CD4-positive, alpha-beta T cell treated with Interleukin-4 for 1 hour (primary cell): Measurements from ENCODE around the gene PTPRD.

Experiments used
- DNase-seq, 2 donors: peaks; one replicate each; pipeline ENCODE4 v3.0.0-alpha.2; 2020 to 2022

PTPRD gene

GRCh38 chr9:8845808-8846207 lies 1767.0 kb downstream of the PTPRD start:
- DNase-seq, result no peak

- no peak for DNase-seq
Measured at GRCh38 chr9:8845376-8845775, 1767.4 kb downstream of the PTPRD start.

- DNase-seq, result no peak
Measured at GRCh38 chr9:8844549-8844948, 1768.3 kb downstream of the PTPRD start.

- no peak for DNase-seq
Measured at GRCh38 chr9:8842402-8843193, 1770.2 kb downstream of the PTPRD start.

- DNase-seq, result no peak
Measured at GRCh38 chr9:8838136-8838535, 1774.7 kb downstream of the PTPRD start.

- no peak for DNase-seq
Measured at GRCh38 chr9:8835291-8835690, 1777.5 kb downstream of the PTPRD start.

DNA sequence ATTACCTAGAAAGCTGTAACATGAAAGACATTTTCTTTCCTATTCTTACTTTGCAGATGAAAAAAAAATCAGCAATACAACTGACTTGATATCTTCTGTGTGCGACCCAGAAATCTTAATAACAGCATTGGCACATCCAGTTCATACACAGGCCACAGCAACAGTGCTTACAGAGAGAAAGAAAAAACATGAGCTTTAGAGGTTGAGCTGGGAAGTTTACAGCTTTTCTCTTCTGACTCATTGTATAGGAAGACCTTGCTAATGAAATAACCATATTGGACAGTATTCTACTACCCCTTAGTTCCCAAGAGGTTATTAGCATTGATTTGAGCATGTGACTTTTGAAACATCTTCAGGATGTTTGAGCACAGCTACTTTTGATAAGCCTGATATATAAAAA lies 1779.8 kb downstream of the PTPRD start:
- no peak for DNase-seq

GRCh38 chr9:8832386-8832785 lies 1780.4 kb downstream of the PTPRD start:
- no peak for DNase-seq

GRCh38 chr9:8831568-8831967 lies 1781.2 kb downstream of the PTPRD start:
- no peak for DNase-seq

DNA sequence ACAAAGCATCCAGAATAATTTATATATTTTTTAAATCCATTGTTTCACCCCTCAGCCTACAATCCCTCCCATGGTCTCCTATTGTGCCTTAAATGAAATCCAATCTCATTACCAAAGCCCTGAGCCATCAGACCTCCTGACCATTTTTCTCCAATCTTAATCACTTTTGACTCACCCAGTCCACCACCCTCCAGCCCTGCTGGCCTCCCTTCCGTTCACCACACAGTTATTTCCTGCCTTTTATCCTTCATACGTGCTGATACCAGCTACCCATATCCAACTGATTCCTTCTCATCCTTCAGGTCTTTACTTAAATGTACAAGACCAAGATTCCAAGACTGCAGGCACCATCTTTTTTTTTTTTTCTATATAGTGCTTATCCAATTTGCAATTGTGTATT lies 1786.5 kb downstream of the PTPRD start:
- DNase-seq, result no peak

- no peak for DNase-seq
Measured at GRCh38 chr9:8825585-8826147, 1787.1 kb downstream of the PTPRD start.

- no peak for DNase-seq
Measured at GRCh38 chr9:8823131-8823895, 1789.5 kb downstream of the PTPRD start.

DNA sequence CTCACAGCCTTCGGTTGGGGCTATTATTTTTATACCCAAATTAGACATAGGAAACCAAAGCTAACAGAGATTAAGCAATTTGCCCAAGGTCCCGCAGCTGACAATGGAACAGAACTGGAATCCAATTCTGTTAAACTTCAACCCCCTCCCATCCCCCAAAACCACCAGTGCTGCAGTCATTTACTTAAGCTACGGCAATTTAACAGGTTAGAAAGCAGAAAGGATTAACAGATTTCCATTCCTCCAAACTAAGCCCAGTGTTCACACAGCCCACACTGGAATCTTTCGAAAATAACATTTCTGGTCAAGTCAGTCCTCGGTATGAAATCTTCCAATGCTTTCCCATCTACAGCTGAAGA lies 1790.2 kb downstream of the PTPRD start:
- DNase-seq, result no peak

DNA sequence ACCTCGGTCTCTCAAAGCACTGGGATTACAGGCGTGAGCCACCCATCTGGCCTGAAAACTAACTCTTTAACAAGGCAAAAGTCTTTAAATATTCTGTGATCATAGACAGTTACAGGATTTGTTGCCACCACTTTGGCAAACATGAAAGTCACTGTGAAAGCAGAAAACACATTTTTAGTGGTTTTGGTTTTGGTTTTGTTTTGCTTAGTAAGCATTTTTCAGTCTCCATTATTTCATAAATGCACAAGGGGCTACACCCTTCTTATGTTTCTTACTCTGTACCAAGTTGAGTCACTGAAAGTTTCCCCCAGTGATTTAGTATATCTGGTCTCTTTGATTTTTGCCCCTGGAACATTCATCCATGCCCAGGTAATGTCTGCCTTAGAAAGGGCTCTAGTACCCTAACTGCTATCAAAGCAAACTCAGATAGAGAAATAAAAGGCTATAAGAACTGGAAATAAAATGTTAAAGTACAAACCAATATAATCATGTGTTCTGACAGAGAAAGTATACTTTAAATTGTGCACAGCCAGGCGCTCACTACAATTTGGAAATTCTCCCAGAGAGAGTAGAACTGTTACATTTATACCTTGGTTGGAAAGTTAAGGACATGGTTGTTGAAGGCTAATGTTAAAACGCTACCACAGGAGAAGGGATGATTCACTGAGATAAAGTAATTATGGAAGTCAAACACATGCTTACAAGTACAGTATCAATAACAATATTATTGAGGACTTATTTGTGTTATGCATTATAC lies 1790.7 kb downstream of the PTPRD start:
- no peak for DNase-seq

DNA sequence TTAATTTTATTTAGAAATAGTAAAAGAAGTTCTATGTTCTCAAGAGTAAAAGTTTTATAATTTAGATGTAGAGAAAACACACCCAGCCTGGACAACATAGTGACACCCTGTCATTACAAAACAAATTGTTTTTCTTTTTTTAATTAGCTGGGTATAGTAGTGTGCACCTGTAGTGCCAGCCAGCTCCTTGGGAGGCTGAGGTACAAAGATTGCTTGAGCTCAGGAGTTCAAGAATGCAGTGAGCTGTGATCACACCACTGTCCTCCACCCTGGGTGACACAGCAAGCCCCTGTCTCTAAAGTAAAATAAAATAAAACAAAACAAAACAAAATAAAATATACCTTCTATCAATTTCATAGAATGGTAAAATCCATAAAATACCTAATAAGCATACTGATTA lies 1795.5 kb downstream of the PTPRD start:
- DNase-seq, result no peak

GRCh38 chr9:8816361-8816760 lies 1796.4 kb downstream of the PTPRD start:
- no peak for DNase-seq

GRCh38 chr9:8815931-8816330 lies 1796.9 kb downstream of the PTPRD start:
- DNase-seq, result no peak

- DNase-seq, result no peak
Measured at GRCh38 chr9:8815219-8815618, 1797.6 kb downstream of the PTPRD start.

- no peak for DNase-seq
Measured at GRCh38 chr9:8812888-8813287, 1799.9 kb downstream of the PTPRD start.

- no peak for DNase-seq
Measured at GRCh38 chr9:8809741-8810140, 1803.1 kb downstream of the PTPRD start.

DNA sequence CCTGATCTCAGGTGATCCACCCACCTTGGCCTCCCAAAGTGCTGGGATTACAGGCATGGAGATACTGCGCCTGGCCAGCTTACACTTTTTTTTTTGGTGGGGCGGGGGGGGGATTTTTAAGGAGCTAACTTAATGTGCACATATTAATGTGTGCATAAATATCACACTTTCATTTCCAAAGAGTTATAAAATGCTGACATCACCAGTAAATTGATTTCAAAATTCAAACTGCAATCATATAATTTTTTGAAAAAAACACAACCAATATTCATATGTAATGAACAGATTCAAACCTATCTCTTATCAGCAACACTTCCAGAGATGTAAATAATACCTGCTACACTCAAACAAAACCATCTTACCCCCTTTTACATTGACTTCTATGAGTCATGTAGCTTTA lies 1806.7 kb downstream of the PTPRD start:
- no peak for DNase-seq

GRCh38 chr9:8804613-8805012 lies 1808.2 kb downstream of the PTPRD start:
- DNase-seq, result no peak

DNA sequence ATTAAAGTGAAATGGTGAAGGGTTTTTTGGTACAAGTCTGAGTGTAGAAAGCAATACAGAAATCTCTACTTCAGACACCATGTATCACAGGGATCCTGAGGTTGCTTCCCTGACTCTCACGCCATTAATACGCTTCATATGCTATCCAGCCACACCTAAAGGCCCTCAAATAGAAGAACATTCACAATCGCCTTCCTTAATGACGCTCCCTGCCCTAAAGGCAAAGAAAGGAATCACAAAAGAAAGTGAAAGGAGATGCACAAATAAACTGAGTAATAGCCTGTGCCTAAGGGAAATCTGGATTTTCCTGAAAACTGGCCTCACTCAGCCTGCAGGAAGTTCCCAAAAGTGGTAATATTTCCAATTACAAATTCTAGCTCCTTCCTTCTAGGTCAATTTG lies 1810.6 kb downstream of the PTPRD start:
- DNase-seq, result no peak
